Mesangial cell (primary cell): ENCODE data around the gene HNRNPH3. TPM values are rescaled to one million over a fixed set of nuclear protein-coding genes. Genes with fewer than 3 reads are reported as not detected.

Experiments
- total RNA-seq: library from RNA; depleted of rRNA; stranded (reverse); fragments of >200 nt; gene quantifications from 2 replicates; pipeline ENCODE4 v1.2.3, GENCODE V29; 2015

Gene HNRNPH3, protein sequence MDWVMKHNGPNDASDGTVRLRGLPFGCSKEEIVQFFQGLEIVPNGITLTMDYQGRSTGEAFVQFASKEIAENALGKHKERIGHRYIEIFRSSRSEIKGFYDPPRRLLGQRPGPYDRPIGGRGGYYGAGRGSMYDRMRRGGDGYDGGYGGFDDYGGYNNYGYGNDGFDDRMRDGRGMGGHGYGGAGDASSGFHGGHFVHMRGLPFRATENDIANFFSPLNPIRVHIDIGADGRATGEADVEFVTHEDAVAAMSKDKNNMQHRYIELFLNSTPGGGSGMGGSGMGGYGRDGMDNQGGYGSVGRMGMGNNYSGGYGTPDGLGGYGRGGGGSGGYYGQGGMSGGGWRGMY
- 15.6 and 20.4 TPM in 2 replicates for total RNA-seq

GRCh38 chr10:68331455-68332258 lies at the start of gene HNRNPH3:
Gene HNRNPH3, plus strand, starts transcription at chr10:68332064. Its CDS starts 5,158 bp downstream, at chr10:68337222.

DNA sequence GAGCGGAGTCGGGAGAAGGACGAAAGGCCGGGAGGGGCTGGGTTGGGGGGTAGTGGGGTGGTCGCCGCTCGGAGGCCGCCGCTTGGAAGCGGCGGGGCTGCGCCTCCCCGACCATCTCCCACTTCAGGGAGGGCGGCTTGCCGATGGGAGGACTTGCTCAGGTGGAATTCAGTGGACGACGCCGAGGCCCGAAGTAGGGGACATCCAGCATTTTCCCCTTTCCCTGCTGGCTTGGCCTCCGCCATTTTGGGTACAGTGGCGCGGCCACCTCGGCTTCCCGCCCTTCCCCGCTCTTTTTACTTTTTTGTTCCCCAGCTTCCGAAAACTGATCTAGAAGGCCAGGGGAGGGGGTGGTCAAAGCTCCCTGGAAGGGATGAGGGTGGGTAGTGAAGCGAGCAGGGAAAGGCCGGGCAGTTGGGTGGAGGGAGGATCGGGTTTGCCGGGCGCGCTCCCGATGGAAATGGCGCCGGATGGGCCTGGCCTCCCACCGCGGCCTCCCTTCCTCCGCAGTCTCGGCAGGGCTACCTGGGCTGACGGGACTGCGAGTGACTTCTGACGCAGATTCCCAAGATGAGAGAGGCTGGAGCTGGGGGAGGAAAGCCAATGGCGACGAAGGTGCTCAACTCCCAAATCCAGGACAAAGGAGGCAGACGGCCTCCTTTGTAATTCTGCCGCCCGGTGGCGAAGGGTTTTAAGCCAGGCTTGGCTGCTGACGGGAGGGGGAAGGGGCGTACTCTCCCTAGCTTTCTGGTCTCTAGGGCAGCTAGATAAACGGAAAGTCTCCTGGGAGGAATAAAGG lies 594 bp downstream of the HNRNPH3 start, which contains the start of gene PBLD:
Gene PBLD (minus strand): TSS at position 670 of the 799 bp plus-strand sequence. CDS start 26,084 bp downstream, outside the sequence.

Other genes starting within 250 kb of the HNRNPH3 start
- gene MYPN, start 222.6 kb upstream of the HNRNPH3 start, total RNA-seq = 0.49 TPM in 1 of 2 replicates, not detected in the other
- 0.13 and 0.16 TPM in 2 replicates for gene ATOH7, start 100.0 kb upstream of the HNRNPH3 start, total RNA-seq
- 1.8 and 7.6 TPM in 2 replicates for gene PBLD, start 864 bp downstream of the HNRNPH3 start, total RNA-seq
- gene RUFY2, start 75.2 kb downstream of the HNRNPH3 start, total RNA-seq = 5.5 and 6.2 TPM in 2 replicates
- 1.5 and 9.9 TPM in 2 replicates for gene DNA2, start 139.9 kb downstream of the HNRNPH3 start, total RNA-seq
- 8.3 and 10.9 TPM in 2 replicates for gene SLC25A16, start 195.5 kb downstream of the HNRNPH3 start, total RNA-seq
- gene TET1, start 228.3 kb downstream of the HNRNPH3 start, total RNA-seq = 1.3 and 2.5 TPM in 2 replicates